T-helper 1 cell treated with Interleukin-12 subunit alpha and Interleukin-12 subunit beta and Interleukin-4 antibody, amounts not matched to agents 30 μg/mL and 1 μg/mL, for 36 hours (primary cell): ENCODE results near the gene POLD3.

ENCODE experiments used
- H3K27ac Mint-ChIP-seq: one replicate; pipeline ENCODE4 v1.8.0; 2021; ENCODE audit warnings: mild to moderate bottlenecking, mixed read lengths
- H3K27me3 Mint-ChIP-seq: one replicate; pipeline ENCODE4 v1.8.0; 2021; ENCODE audit warnings: low read depth, mixed read lengths
- H3K36me3 Mint-ChIP-seq: one replicate; pipeline ENCODE4 v1.8.0; 2021; ENCODE audit warnings: low read depth, mixed read lengths
- H3K4me1 Mint-ChIP-seq: one replicate; pipeline ENCODE4 v1.8.0; 2021; ENCODE audit warnings: low read depth, mixed read lengths
- H3K4me3 Mint-ChIP-seq: one replicate; pipeline ENCODE4 v1.8.0; 2021; ENCODE audit warnings: mild to moderate bottlenecking, moderate library complexity, mixed read lengths
- H3K9me3 Mint-ChIP-seq: one replicate; pipeline ENCODE4 v1.8.0; 2021; ENCODE audit warnings: mixed read lengths

POLD3 gene

GRCh38 chr11:74669211-74670160 lies 77.1 kb downstream of the POLD3 start:
- Mint-ChIP-seq H3K9me3 (no peaks in the 10 kb centered on the region), H3K36me3 (no peaks in the 10 kb centered on the region), H3K4me1 (no peaks in the 10 kb centered on the region)

DNA sequence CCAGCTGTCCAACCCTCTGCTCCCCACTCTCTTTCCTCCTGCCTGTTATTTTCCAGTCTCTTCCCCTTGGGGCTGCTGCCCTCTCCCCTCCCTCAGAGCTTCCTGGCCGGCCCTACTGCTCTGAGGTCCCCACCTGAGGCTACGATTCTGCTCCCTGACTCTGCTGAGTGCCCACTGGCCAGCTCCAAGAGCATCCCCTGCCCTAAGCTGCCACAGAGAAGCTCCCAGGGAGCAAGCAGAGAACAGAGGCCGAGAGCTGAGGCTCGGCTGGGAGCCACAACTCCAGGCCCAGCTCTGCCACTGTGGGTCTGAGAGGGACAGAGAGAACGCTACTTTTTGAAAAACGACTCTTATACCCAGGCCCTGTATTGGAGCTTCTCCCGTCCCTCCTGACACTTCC lies 77.8 kb downstream of the POLD3 start:
- Mint-ChIP-seq H3K9me3 (no peaks in the 10 kb centered on the region), H3K36me3 (no peaks in the 10 kb centered on the region), H3K4me3 (no peak overlapping the region), H3K27ac (no peak overlapping the region), H3K4me1 (no peaks in the 10 kb centered on the region), H3K27me3 (no peaks in the 10 kb centered on the region)

More at GRCh38 chr11:74669211-74670160, 77.1 kb downstream of the POLD3 start:
- no peaks in the 10 kb centered on the region for H3K27me3 Mint-ChIP-seq
- no peak overlapping the region for H3K27ac Mint-ChIP-seq
- H3K4me3 Mint-ChIP-seq = no peak overlapping the region

- Mint-ChIP-seq H3K9me3 (no peaks in the 10 kb centered on the region), H3K36me3 (no peaks in the 10 kb centered on the region), H3K4me1 (no peaks in the 10 kb centered on the region), H3K27me3 (no peaks in the 10 kb centered on the region), H3K27ac (no peak overlapping the region), H3K4me3 (no peak overlapping the region)
Measured at GRCh38 chr11:74671520-74672196, 79.3 kb downstream of the POLD3 start.

DNA sequence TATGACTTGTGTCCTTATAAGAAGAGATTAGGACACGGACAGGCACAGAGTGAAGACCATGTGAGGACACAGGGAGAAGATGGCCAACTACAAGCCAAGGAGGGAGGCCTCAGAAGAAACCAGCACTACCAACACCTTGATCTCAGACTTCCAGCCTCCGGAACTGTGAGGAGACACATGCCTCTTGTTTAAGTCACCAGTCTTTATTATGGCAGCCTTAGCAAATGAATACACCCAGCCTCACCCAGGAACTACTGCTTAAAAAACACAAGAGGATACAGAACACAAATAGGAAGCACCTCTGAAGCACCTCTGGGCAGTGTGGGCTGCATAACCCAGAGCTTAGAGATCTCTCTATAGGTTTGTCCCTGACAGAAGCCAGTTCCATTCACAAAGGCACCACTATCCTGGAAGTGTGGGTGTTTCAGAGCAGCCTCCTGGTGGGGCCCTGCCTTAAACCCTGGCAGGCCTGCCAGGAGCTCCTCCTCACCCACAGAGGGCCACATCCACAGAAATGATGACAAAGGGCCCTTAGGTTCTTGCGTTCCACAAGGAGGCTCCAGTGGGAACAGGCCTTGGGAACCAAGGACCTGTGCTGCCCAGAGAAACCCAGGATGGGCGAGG lies 80.1 kb downstream of the POLD3 start:
- no peaks in the 10 kb centered on the region for H3K4me1 Mint-ChIP-seq
- H3K36me3 Mint-ChIP-seq = no peaks in the 10 kb centered on the region
- no peaks in the 10 kb centered on the region for H3K27me3 Mint-ChIP-seq
- no peaks in the 10 kb centered on the region for H3K9me3 Mint-ChIP-seq
- no peak overlapping the region for H3K4me3 Mint-ChIP-seq
- no peak overlapping the region for H3K27ac Mint-ChIP-seq

- H3K4me3 Mint-ChIP-seq = no peak overlapping the region
- H3K4me1 Mint-ChIP-seq = no peaks in the 10 kb centered on the region
- no peak overlapping the region for H3K27ac Mint-ChIP-seq
- no peaks in the 10 kb centered on the region for H3K36me3 Mint-ChIP-seq
- H3K9me3 Mint-ChIP-seq = no peaks in the 10 kb centered on the region
- no peaks in the 10 kb centered on the region for H3K27me3 Mint-ChIP-seq
Measured at GRCh38 chr11:74672956-74673692, 80.7 kb downstream of the POLD3 start.

DNA sequence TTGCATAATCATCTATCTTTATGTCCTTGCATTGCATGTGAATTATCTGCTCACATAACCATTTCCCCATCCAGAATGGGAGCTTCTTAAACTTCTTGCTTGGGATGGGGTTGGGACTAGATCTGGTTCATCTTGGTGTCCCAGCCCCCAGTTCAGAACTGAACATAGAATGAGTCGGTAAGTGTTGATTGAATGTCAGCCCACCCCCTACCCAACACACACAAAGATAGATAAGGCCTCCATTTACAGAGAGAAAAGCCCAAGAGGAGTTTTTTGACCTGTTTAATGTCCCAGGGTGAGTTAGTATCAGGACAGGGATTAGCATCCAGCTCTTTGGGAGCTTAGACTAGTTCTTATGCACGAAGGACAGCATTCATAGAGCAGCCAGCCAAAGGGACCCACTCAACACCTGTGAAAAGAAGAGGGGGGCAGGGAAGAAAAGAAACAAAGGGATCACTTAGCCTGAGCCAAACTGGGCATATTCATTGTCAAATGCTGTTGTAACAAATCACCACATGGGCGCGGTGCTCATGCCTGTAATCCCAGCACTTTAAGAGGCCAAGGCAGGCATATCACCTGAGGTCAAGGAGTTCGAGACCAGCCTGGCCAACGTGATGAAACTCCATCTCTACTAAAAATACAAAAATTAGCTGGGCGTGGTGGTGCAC lies 81.4 kb downstream of the POLD3 start:
- Mint-ChIP-seq H3K4me3 (no peak overlapping the region), H3K27me3 (no peaks in the 10 kb centered on the region), H3K4me1 (no peaks in the 10 kb centered on the region), H3K27ac (no peak overlapping the region), H3K36me3 (no peaks in the 10 kb centered on the region), H3K9me3 (no peaks in the 10 kb centered on the region)

DNA sequence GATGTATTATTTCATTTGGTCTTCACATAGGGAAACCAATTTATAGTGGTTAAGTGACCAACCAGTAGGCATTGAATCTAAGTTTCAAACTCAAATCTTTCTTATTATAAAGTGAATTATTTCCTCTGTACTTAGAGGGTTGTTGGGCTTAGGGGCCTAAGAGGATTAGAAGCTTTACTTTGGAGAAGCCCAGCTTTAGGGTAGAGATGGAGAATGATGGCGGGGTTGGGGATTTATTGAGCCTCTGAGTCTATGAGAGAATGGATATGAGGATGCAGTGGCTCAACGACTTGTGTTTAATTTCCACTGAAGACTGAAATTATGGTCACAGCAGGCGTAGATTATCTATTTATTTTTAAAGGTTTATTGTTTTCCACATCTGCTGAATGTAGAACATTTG lies 83.4 kb downstream of the POLD3 start:
- Mint-ChIP-seq H3K27ac (no peak overlapping the region), H3K9me3 (no peaks in the 10 kb centered on the region), H3K36me3 (no peaks in the 10 kb centered on the region), H3K4me1 (no peaks in the 10 kb centered on the region), H3K27me3 (no peaks in the 10 kb centered on the region), H3K4me3 (no peak overlapping the region)

- Mint-ChIP-seq H3K4me3 (no peak overlapping the region), H3K27me3 (peaks cover 3% of the 10 kb centered on the region), H3K4me1 (no peaks in the 10 kb centered on the region), H3K9me3 (no peaks in the 10 kb centered on the region), H3K36me3 (no peaks in the 10 kb centered on the region), H3K27ac (no peak overlapping the region)
Measured at GRCh38 chr11:74676596-74676995, 84.2 kb downstream of the POLD3 start.

DNA sequence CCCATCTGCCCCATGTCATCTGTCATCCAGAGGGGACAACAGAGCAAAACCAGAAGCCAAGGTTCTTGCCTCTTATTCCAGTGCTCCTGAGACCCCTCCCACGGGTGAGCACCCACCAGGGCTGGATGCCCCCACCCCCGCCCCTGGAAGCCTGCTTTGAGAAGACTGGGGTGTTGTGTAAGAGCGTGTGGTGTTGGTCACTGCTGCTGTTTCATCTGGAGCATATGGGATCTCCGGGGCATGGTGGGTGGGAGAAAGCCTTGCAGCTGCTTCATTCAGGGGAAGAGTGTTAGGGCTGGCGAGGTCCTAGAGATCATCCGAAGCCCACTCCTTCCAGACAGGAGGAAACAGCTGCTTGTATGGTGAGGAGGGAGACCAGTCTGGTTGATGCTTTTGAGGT lies 84.7 kb downstream of the POLD3 start:
- H3K27me3 Mint-ChIP-seq = peaks cover 6% of the 10 kb centered on the region
- H3K4me1 Mint-ChIP-seq = no peaks in the 10 kb centered on the region
- no peak overlapping the region for H3K4me3 Mint-ChIP-seq
- no peak overlapping the region for H3K27ac Mint-ChIP-seq
- H3K36me3 Mint-ChIP-seq = no peaks in the 10 kb centered on the region
- H3K9me3 Mint-ChIP-seq = no peaks in the 10 kb centered on the region

- peaks cover 15% of the 10 kb centered on the region for H3K27me3 Mint-ChIP-seq
- H3K9me3 Mint-ChIP-seq = no peaks in the 10 kb centered on the region
- no peak overlapping the region for H3K4me3 Mint-ChIP-seq
- no peaks in the 10 kb centered on the region for H3K4me1 Mint-ChIP-seq
- H3K36me3 Mint-ChIP-seq = no peaks in the 10 kb centered on the region
- H3K27ac Mint-ChIP-seq = no peak overlapping the region
Measured at GRCh38 chr11:74678041-74678440, 85.7 kb downstream of the POLD3 start.

DNA sequence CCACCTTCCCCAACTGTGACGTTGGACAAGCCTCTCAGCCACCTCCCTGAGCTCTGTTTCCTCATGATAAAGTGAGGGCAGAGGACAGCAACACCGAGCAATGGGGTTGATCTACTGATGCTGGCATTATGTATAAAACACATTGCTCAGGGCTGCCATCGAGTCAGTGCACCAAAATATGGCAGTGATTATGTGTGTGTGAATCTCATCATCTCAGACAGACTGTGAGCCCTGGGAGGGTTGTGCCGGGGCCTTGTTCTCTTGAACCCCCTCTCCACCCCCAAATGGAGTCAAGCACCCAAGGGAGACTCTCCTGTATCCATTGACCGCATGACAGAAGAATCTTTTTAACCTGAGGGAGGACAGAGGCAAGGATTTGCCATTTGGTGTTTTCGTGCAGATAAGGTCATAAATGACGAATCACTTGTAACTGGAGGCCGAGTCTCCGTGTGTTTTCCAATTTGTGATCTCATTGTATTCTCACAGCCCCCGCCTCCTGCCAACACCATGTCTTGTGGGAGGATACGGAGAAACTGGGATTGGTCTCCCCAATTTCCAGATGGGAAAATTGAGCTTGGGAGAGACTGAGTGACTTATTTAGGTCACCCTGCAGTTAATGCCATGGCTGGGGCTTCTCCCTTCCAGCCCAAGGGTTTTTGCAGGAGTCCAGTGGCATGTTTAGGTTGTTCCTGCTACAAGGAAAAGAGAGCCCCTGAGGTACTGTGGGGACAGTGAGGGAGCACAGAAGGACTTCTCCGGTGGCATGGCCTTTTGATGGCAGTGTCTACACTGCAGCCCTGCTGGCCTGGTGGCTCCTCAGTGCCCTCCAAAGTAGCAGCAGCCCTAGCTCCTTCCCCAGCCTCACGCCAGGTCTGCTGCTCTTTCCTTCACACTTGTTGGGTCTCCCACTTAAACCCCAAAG lies 86.5 kb downstream of the POLD3 start:
- no peaks in the 10 kb centered on the region for H3K36me3 Mint-ChIP-seq
- H3K9me3 Mint-ChIP-seq = no peaks in the 10 kb centered on the region
- no peak overlapping the region for H3K27ac Mint-ChIP-seq
- no peaks in the 10 kb centered on the region for H3K4me1 Mint-ChIP-seq
- H3K27me3 Mint-ChIP-seq = peaks cover 20% of the 10 kb centered on the region
- no peak overlapping the region for H3K4me3 Mint-ChIP-seq

- Mint-ChIP-seq H3K9me3 (no peaks in the 10 kb centered on the region), H3K36me3 (no peaks in the 10 kb centered on the region), H3K27me3 (peaks cover 26% of the 10 kb centered on the region), H3K27ac (no peak overlapping the region), H3K4me3 (no peak overlapping the region), H3K4me1 (no peaks in the 10 kb centered on the region)
Measured at GRCh38 chr11:74679513-74679865, 87.1 kb downstream of the POLD3 start.

DNA sequence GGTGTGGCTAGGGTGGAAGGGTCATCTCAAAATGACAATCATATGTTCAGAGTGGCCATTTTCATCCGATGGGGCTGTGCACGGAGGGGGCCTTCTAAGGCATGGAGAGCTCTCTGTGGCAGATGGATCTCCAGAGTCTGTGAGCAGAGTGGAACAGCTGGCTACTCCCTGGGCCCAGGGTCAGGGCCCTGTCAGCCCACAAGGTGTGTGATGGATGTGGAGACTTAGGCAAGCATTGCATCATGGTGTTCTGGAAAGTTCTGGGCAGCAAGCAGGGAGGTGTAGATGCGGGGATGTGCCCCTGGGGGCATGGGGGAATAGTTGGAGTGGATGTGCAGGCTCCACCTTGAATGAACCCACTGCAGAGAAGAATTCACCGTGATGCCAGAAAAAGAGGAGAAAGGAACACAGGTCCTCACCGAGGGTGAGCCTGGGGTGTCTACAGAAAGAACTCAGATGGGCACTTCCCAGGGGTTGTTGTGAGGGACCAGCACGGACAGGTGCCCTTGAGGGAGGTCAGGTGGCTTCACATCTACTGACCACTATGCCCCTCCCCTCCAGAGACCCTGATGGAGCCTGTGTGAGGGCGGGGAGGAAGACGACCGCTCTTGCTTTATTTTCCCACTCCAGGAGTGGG lies 87.8 kb downstream of the POLD3 start:
- Mint-ChIP-seq H3K4me1 (no peaks in the 10 kb centered on the region), H3K27me3 (peaks cover 33% of the 10 kb centered on the region), H3K27ac (no peak overlapping the region), H3K36me3 (no peaks in the 10 kb centered on the region), H3K4me3 (no peak overlapping the region), H3K9me3 (no peaks in the 10 kb centered on the region)
